ENCODE data around the gene MGMT. TPM values are rescaled to one million over a fixed set of nuclear protein-coding genes. Genes with fewer than 3 reads are reported as not detected.

MGMT gene
- polyA plus RNA-seq, 1 of the 3 experiments (the other 2 are of a cell fraction) = 10.8 TPM

GRCh38 chr10:129759214-129760002 lies 292.4 kb downstream of the MGMT start:
- H3K9me2 ChIP-seq = no peaks in the 10 kb centered on the region
- no peaks in the 10 kb centered on the region for H3K27me3 ChIP-seq (ENCODE audit: insufficient read depth)
- no peak overlapping the region for H3K4me3 ChIP-seq (ENCODE audit: low read depth in 2 of 2, low read length in 1 of 2)
- TF ChIP-seq SMC3 (IDR thresholded peaks at IDR 0.05; ENCODE audit: low read depth, low read length) = no peak
- no peak for TF ChIP-seq RFX5 (IDR thresholded peaks at IDR 0.05; ENCODE audit: low read length)
- TF ChIP-seq, protein P1, sequence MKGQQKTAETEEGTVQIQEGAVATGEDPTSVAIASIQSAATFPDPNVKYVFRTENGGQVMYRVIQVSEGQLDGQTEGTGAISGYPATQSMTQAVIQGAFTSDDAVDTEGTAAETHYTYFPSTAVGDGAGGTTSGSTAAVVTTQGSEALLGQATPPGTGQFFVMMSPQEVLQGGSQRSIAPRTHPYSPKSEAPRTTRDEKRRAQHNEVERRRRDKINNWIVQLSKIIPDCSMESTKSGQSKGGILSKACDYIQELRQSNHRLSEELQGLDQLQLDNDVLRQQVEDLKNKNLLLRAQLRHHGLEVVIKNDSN (IDR thresholded peaks at IDR 0.05; ENCODE audit: borderline replicate concordance, low read depth) = no peak
- TF ChIP-seq ELF1 (IDR thresholded peaks at IDR 0.05) = no peak
- no peak for TF ChIP-seq TCF12 (IDR thresholded peaks at IDR 0.05)
- no peak for TF ChIP-seq EZH2phosphoT487 (IDR thresholded peaks at IDR 0.05; ENCODE audit: borderline replicate concordance, low read depth)
- TF ChIP-seq, protein P2, sequence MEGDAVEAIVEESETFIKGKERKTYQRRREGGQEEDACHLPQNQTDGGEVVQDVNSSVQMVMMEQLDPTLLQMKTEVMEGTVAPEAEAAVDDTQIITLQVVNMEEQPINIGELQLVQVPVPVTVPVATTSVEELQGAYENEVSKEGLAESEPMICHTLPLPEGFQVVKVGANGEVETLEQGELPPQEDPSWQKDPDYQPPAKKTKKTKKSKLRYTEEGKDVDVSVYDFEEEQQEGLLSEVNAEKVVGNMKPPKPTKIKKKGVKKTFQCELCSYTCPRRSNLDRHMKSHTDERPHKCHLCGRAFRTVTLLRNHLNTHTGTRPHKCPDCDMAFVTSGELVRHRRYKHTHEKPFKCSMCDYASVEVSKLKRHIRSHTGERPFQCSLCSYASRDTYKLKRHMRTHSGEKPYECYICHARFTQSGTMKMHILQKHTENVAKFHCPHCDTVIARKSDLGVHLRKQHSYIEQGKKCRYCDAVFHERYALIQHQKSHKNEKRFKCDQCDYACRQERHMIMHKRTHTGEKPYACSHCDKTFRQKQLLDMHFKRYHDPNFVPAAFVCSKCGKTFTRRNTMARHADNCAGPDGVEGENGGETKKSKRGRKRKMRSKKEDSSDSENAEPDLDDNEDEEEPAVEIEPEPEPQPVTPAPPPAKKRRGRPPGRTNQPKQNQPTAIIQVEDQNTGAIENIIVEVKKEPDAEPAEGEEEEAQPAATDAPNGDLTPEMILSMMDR (IDR thresholded peaks at IDR 0.05) = no peak
- no peak for TF ChIP-seq MXI1 (IDR thresholded peaks at IDR 0.05; ENCODE audit: low read depth, low read length)
- TF ChIP-seq RCOR1 (IDR thresholded peaks at IDR 0.05; ENCODE audit: low read length) = no peak
- TF ChIP-seq NRF1 (IDR thresholded peaks at IDR 0.05; ENCODE audit: low read depth, low read length) = no peak
- no peak for TF ChIP-seq SIN3A (IDR thresholded peaks at IDR 0.05; ENCODE audit: borderline replicate concordance, low read depth, low read length)
- TF ChIP-seq TEAD4 (IDR thresholded peaks at IDR 0.05; ENCODE audit: borderline replicate concordance, insufficient read depth) = no peak
- TF ChIP-seq MEF2A (IDR thresholded peaks at IDR 0.05; ENCODE audit: borderline replicate concordance, low read depth) = no peak
- TF ChIP-seq, protein P3, sequence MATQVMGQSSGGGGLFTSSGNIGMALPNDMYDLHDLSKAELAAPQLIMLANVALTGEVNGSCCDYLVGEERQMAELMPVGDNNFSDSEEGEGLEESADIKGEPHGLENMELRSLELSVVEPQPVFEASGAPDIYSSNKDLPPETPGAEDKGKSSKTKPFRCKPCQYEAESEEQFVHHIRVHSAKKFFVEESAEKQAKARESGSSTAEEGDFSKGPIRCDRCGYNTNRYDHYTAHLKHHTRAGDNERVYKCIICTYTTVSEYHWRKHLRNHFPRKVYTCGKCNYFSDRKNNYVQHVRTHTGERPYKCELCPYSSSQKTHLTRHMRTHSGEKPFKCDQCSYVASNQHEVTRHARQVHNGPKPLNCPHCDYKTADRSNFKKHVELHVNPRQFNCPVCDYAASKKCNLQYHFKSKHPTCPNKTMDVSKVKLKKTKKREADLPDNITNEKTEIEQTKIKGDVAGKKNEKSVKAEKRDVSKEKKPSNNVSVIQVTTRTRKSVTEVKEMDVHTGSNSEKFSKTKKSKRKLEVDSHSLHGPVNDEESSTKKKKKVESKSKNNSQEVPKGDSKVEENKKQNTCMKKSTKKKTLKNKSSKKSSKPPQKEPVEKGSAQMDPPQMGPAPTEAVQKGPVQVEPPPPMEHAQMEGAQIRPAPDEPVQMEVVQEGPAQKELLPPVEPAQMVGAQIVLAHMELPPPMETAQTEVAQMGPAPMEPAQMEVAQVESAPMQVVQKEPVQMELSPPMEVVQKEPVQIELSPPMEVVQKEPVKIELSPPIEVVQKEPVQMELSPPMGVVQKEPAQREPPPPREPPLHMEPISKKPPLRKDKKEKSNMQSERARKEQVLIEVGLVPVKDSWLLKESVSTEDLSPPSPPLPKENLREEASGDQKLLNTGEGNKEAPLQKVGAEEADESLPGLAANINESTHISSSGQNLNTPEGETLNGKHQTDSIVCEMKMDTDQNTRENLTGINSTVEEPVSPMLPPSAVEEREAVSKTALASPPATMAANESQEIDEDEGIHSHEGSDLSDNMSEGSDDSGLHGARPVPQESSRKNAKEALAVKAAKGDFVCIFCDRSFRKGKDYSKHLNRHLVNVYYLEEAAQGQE (IDR thresholded peaks at IDR 0.05; ENCODE audit: low read depth, low read length) = no peak
- H3K36me3 ChIP-seq (replicated peaks in 1 of 2; ENCODE audit: control insufficient read depth in 1 of 2, insufficient read depth in 2 of 2, low read length in 1 of 2) = no peaks in the 10 kb centered on the region
- H2AFZ ChIP-seq (ENCODE audit: low read depth) = no peak overlapping the region
- H3K9ac ChIP-seq = no peak overlapping the region
- H3K79me2 ChIP-seq (ENCODE audit: insufficient read depth) = no peaks in the 10 kb centered on the region
- no peaks in the 10 kb centered on the region for H3F3A ChIP-seq (replicated peaks; ENCODE audit: insufficient read depth)
- no peak overlapping the region for H3K4me2 ChIP-seq
- CTCF ChIA-PET = no interaction called here
- no peaks in the 10 kb centered on the region for H4K20me1 ChIP-seq (ENCODE audit: insufficient read depth)
- POLR2A ChIA-PET = no interaction called here
- peaks cover 0 to 2% of the 10 kb centered on the region in 2 experiments; a peak in 1 of 4 replicates for H3K4me1 ChIP-seq (ENCODE audit: control insufficient read depth in 1 of 2, insufficient read depth in 2 of 2, low read depth in 1 of 2, low read length in 1 of 2)
- H3K27ac ChIP-seq (ENCODE audit: low read depth in 2 of 2, low read length in 1 of 2) = no peak overlapping the region
- whole genome bisulfite sequencing (ENCODE audit: low lambda C conversion rate) = 60% methylated on average over 10 of the region's 21 CpGs
- no peaks in the 10 kb centered on the region for H3K9me3 ChIP-seq
- no peak for DNase-seq

All from SK-N-SH (cell line).